HEK293 (cell line): ENCODE measurements around the gene WDR88.

Source experiments
- RBAK ChIP-seq: fragments of 450-650 bp; formaldehyde crosslinking; IDR thresholded peaks from 2 replicates; pipeline ENCODE4 v1.5.1; 2016; ENCODE audit warnings: missing biosample characterization, missing genetic modification characterization
- REPIN1 ChIP-seq: fragments of 450-650 bp; formaldehyde crosslinking; IDR thresholded peaks from 2 replicates; pipeline ENCODE4 v1.5.1; 2017; ENCODE audit warnings: missing biosample characterization, missing genetic modification characterization, low read depth
- ZBTB1 ChIP-seq: fragments of 450-650 bp; formaldehyde crosslinking; IDR thresholded peaks from 2 replicates; pipeline ENCODE4 v1.5.1; 2016; ENCODE audit warnings: missing biosample characterization, missing genetic modification characterization
- ZBTB21 ChIP-seq: fragments of 450-650 bp; formaldehyde crosslinking; IDR thresholded peaks from 2 replicates; pipeline ENCODE4 v1.5.1; 2017; ENCODE audit warnings: missing biosample characterization, missing genetic modification characterization
- ZNF133 ChIP-seq: fragments of 450-650 bp; formaldehyde crosslinking; IDR thresholded peaks from 2 replicates; pipeline ENCODE4 v1.5.1; 2016; ENCODE audit warnings: missing biosample characterization, missing genetic modification characterization
- ZNF140 ChIP-seq: fragments of 450-650 bp; formaldehyde crosslinking; IDR thresholded peaks from 2 replicates; pipeline ENCODE4 v1.5.1; 2016; ENCODE audit warnings: missing biosample characterization, missing genetic modification characterization
- ZNF19 ChIP-seq: fragments of 450-650 bp; formaldehyde crosslinking; IDR thresholded peaks from 2 replicates; pipeline ENCODE4; 2016; ENCODE audit warnings: missing biosample characterization, missing genetic modification characterization, low read depth
- ZNF202 ChIP-seq: fragments of 450-650 bp; formaldehyde crosslinking; IDR thresholded peaks from 2 replicates; pipeline ENCODE4 v1.5.1; 2016; ENCODE audit warnings: missing biosample characterization, missing genetic modification characterization, borderline replicate concordance
- ZNF248 ChIP-seq: fragments of 450-650 bp; formaldehyde crosslinking; IDR thresholded peaks from 2 replicates; pipeline ENCODE4 v1.5.1; 2017; ENCODE audit warnings: missing biosample characterization, missing genetic modification characterization
- ZNF274 ChIP-seq, 2 experiments: fragments of 200-500 bp in 1 of 2; fragments of 450-650 bp in 1 of 2; sonication (Bioruptor generic) in 1 of 2; formaldehyde crosslinking in 1 of 2; IDR thresholded peaks; 2 replicates each; pipeline versions ENCODE4 v1.5.1 to v1.6.1; 2014 to 2016; ENCODE audit warnings: borderline replicate concordance in 1 of 2, inconsistent platforms in 1 of 2, low read length in 1 of 2, missing biosample characterization in 1 of 2, missing genetic modification characterization in 1 of 2
- ZNF514 ChIP-seq: fragments of 450-650 bp; formaldehyde crosslinking; IDR thresholded peaks from 2 replicates; pipeline ENCODE4 v1.5.1; 2016; ENCODE audit warnings: missing biosample characterization, missing genetic modification characterization
- ZNF548 ChIP-seq: fragments of 450-650 bp; formaldehyde crosslinking; IDR thresholded peaks from 2 replicates; pipeline ENCODE4 v1.5.1; 2016; ENCODE audit warnings: missing biosample characterization, missing genetic modification characterization
- ZNF558 ChIP-seq: fragments of 450-650 bp; formaldehyde crosslinking; IDR thresholded peaks from 2 replicates; pipeline ENCODE4 v1.5.1; 2016; ENCODE audit warnings: missing biosample characterization, missing genetic modification characterization
- ZNF561 ChIP-seq: fragments of 450-650 bp; IDR thresholded peaks from 2 replicates; pipeline ENCODE4 v1.5.1; 2018; ENCODE audit warnings: missing biosample characterization, missing genetic modification characterization, borderline replicate concordance
- ZNF621 ChIP-seq: fragments of 450-650 bp; formaldehyde crosslinking; IDR thresholded peaks from 2 replicates; pipeline ENCODE4 v1.5.1; 2017; ENCODE audit warnings: missing biosample characterization, missing genetic modification characterization
- ZNF629 ChIP-seq: fragments of 450-650 bp; formaldehyde crosslinking; IDR thresholded peaks from 2 replicates; pipeline ENCODE4 v1.5.1; 2017; ENCODE audit warnings: missing biosample characterization, missing genetic modification characterization
- ZNF777 ChIP-seq: fragments of 450-650 bp; formaldehyde crosslinking; IDR thresholded peaks from 2 replicates; pipeline ENCODE4 v1.5.1; 2017; ENCODE audit warnings: missing biosample characterization, missing genetic modification characterization, borderline replicate concordance
- ZNF791 ChIP-seq: fragments of 450-650 bp; formaldehyde crosslinking; IDR thresholded peaks from 2 replicates; pipeline ENCODE4 v1.5.1; 2016; ENCODE audit warnings: missing biosample characterization, missing genetic modification characterization
- TF ChIP-seq, protein P1 (sequence below): fragments of 450-650 bp; formaldehyde crosslinking; IDR thresholded peaks from 2 replicates; pipeline ENCODE4 v1.5.1; 2016; ENCODE audit warnings: missing biosample characterization, missing genetic modification characterization
- TF ChIP-seq, protein P2 (sequence below): fragments of 450-650 bp; formaldehyde crosslinking; conservative IDR thresholded peaks from 2 replicates; pipeline ENCODE4 v1.5.1; 2016; ENCODE audit warnings: low read depth, missing biosample characterization, missing genetic modification characterization
- TF ChIP-seq, protein P3 (sequence below): fragments of 450-650 bp; formaldehyde crosslinking; IDR thresholded peaks from 2 replicates; pipeline ENCODE4 v1.5.1; 2016; ENCODE audit warnings: missing biosample characterization, missing genetic modification characterization, borderline replicate concordance
- TF ChIP-seq, protein P4 (sequence below): fragments of 450-650 bp; formaldehyde crosslinking; optimal IDR thresholded peaks from 2 replicates; pipeline ENCODE3; 2016; ENCODE audit warnings: missing biosample characterization, mild to moderate bottlenecking, missing genetic modification characterization
- TF ChIP-seq, protein P5 (sequence below): fragments of 450-650 bp; formaldehyde crosslinking; IDR thresholded peaks from 2 replicates; pipeline ENCODE4 v1.5.1; 2016; ENCODE audit warnings: missing biosample characterization, missing genetic modification characterization
- TF ChIP-seq, protein P6 (sequence below): fragments of 450-650 bp; IDR thresholded peaks from 2 replicates; pipeline ENCODE4 v1.5.1; 2018; ENCODE audit warnings: missing biosample characterization, missing genetic modification characterization
- TF ChIP-seq, protein P7 (sequence below): fragments of 450-650 bp; formaldehyde crosslinking; IDR thresholded peaks from 2 replicates; pipeline ENCODE4 v1.5.1; 2016; ENCODE audit warnings: missing biosample characterization, missing genetic modification characterization

Gene WDR88

DNA sequence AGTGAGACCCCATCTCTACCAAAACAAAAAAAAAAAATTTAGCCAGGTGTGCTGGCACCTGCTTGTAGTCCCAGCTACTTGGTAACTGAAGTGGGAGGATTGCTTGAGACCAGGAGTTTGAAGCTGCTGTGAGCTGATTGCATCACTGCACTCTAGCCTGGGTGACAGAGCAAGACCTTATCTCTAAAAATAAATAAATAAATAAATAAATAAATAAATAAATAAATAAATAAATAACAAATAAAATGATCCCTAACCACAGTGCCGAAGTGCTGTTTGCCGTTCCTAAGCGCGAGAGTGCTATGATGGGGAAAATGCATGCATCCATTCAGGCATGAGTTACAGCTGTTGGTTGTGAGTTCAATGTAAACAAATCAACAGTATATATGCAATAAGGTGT, 27.2 kb downstream of the WDR88 start (continued):
- TF ChIP-seq, protein P1, sequence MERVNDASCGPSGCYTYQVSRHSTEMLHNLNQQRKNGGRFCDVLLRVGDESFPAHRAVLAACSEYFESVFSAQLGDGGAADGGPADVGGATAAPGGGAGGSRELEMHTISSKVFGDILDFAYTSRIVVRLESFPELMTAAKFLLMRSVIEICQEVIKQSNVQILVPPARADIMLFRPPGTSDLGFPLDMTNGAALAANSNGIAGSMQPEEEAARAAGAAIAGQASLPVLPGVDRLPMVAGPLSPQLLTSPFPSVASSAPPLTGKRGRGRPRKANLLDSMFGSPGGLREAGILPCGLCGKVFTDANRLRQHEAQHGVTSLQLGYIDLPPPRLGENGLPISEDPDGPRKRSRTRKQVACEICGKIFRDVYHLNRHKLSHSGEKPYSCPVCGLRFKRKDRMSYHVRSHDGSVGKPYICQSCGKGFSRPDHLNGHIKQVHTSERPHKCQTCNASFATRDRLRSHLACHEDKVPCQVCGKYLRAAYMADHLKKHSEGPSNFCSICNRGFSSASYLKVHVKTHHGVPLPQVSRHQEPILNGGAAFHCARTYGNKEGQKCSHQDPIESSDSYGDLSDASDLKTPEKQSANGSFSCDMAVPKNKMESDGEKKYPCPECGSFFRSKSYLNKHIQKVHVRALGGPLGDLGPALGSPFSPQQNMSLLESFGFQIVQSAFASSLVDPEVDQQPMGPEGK (tag by site-specific recombination): no peak
- TF ChIP-seq, protein P2, sequence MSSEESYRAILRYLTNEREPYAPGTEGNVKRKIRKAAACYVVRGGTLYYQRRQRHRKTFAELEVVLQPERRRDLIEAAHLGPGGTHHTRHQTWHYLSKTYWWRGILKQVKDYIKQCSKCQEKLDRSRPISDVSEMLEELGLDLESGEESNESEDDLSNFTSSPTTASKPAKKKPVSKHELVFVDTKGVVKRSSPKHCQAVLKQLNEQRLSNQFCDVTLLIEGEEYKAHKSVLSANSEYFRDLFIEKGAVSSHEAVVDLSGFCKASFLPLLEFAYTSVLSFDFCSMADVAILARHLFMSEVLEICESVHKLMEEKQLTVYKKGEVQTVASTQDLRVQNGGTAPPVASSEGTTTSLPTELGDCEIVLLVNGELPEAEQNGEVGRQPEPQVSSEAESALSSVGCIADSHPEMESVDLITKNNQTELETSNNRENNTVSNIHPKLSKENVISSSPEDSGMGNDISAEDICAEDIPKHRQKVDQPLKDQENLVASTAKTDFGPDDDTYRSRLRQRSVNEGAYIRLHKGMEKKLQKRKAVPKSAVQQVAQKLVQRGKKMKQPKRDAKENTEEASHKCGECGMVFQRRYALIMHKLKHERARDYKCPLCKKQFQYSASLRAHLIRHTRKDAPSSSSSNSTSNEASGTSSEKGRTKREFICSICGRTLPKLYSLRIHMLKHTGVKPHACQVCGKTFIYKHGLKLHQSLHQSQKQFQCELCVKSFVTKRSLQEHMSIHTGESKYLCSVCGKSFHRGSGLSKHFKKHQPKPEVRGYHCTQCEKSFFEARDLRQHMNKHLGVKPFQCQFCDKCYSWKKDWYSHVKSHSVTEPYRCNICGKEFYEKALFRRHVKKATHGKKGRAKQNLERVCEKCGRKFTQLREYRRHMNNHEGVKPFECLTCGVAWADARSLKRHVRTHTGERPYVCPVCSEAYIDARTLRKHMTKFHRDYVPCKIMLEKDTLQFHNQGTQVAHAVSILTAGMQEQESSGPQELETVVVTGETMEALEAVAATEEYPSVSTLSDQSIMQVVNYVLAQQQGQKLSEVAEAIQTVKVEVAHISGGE (tag by site-specific recombination): peak; percentile 93
- TF ChIP-seq ZBTB21 (tag by site-specific recombination) (peak; percentile 87), ZNF202 (tag by site-specific recombination) (peak; percentile 99), ZNF548 (tag by site-specific recombination) (no peak), ZNF248 (tag by site-specific recombination) (no peak), ZNF558 (tag by site-specific recombination) (peak; percentile 95), ZNF791 (tag by site-specific recombination) (peak; percentile 90), REPIN1 (tag by site-specific recombination) (peak; percentile 61; the same call in 1 of the 2 replicates), ZNF561 (tag by site-specific recombination) (no peak), ZNF133 (tag by site-specific recombination) (no peak), ZNF514 (tag by site-specific recombination) (peak; percentile 97), ZNF274 (IDR thresholded peaks at IDR 0.05; ENCODE audit: low read length) (no peak), ZNF274 (tag by site-specific recombination; IDR thresholded peaks at IDR 0.05; ENCODE audit: borderline replicate concordance) (no peak), ZNF777 (no peak), ZNF621 (tag by site-specific recombination) (no peak), ZBTB1 (tag by site-specific recombination) (peak; percentile 89), ZNF19 (tag by site-specific recombination) (peak; percentile 99), ZNF629 (peak; percentile 84), ZNF140 (peak; percentile 99), RBAK (tag by site-specific recombination) (peak; percentile 82)
- TF ChIP-seq, protein P3, sequence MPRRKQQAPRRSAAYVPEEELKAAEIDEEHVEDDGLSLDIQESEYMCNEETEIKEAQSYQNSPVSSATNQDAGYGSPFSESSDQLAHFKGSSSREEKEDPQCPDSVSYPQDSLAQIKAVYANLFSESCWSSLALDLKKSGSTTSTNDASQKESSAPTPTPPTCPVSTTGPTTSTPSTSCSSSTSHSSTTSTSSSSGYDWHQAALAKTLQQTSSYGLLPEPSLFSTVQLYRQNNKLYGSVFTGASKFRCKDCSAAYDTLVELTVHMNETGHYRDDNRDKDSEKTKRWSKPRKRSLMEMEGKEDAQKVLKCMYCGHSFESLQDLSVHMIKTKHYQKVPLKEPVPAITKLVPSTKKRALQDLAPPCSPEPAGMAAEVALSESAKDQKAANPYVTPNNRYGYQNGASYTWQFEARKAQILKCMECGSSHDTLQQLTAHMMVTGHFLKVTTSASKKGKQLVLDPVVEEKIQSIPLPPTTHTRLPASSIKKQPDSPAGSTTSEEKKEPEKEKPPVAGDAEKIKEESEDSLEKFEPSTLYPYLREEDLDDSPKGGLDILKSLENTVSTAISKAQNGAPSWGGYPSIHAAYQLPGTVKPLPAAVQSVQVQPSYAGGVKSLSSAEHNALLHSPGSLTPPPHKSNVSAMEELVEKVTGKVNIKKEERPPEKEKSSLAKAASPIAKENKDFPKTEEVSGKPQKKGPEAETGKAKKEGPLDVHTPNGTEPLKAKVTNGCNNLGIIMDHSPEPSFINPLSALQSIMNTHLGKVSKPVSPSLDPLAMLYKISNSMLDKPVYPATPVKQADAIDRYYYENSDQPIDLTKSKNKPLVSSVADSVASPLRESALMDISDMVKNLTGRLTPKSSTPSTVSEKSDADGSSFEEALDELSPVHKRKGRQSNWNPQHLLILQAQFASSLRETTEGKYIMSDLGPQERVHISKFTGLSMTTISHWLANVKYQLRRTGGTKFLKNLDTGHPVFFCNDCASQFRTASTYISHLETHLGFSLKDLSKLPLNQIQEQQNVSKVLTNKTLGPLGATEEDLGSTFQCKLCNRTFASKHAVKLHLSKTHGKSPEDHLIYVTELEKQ (tag by site-specific recombination): peak; percentile 79; the same call in 1 of the 2 replicates
- TF ChIP-seq, protein P4, sequence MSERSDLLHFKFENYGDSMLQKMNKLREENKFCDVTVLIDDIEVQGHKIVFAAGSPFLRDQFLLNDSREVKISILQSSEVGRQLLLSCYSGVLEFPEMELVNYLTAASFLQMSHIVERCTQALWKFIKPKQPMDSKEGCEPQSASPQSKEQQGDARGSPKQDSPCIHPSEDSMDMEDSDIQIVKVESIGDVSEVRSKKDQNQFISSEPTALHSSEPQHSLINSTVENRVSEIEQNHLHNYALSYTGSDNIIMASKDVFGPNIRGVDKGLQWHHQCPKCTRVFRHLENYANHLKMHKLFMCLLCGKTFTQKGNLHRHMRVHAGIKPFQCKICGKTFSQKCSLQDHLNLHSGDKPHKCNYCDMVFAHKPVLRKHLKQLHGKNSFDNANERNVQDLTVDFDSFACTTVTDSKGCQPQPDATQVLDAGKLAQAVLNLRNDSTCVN (tag by site-specific recombination): no peak
- TF ChIP-seq, protein P5, sequence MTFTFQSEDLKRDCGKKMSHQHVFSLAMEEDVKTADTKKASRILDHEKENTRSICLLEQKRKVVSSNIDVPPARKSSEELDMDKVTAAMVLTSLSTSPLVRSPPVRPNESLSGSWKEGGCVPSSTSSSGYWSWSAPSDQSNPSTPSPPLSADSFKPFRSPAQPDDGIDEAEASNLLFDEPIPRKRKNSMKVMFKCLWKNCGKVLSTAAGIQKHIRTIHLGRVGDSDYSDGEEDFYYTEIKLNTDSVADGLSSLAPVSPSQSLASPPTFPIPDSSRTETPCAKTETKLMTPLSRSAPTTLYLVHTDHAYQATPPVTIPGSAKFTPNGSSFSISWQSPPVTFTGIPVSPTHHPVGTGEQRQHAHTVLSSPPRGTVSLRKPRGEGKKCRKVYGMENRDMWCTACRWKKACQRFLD: peak; percentile 86
- TF ChIP-seq, protein P6, sequence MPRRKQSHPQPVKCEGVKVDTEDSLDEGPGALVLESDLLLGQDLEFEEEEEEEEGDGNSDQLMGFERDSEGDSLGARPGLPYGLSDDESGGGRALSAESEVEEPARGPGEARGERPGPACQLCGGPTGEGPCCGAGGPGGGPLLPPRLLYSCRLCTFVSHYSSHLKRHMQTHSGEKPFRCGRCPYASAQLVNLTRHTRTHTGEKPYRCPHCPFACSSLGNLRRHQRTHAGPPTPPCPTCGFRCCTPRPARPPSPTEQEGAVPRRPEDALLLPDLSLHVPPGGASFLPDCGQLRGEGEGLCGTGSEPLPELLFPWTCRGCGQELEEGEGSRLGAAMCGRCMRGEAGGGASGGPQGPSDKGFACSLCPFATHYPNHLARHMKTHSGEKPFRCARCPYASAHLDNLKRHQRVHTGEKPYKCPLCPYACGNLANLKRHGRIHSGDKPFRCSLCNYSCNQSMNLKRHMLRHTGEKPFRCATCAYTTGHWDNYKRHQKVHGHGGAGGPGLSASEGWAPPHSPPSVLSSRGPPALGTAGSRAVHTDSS (tag by site-specific recombination): no peak
- TF ChIP-seq, protein P7, sequence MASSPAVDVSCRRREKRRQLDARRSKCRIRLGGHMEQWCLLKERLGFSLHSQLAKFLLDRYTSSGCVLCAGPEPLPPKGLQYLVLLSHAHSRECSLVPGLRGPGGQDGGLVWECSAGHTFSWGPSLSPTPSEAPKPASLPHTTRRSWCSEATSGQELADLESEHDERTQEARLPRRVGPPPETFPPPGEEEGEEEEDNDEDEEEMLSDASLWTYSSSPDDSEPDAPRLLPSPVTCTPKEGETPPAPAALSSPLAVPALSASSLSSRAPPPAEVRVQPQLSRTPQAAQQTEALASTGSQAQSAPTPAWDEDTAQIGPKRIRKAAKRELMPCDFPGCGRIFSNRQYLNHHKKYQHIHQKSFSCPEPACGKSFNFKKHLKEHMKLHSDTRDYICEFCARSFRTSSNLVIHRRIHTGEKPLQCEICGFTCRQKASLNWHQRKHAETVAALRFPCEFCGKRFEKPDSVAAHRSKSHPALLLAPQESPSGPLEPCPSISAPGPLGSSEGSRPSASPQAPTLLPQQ (tag by site-specific recombination): 0 out of 2 replicates have a peak, but pooled peaks have one; percentile 33
